ENCODE results near the gene DCUN1D1.

DCUN1D1 gene

DNA sequence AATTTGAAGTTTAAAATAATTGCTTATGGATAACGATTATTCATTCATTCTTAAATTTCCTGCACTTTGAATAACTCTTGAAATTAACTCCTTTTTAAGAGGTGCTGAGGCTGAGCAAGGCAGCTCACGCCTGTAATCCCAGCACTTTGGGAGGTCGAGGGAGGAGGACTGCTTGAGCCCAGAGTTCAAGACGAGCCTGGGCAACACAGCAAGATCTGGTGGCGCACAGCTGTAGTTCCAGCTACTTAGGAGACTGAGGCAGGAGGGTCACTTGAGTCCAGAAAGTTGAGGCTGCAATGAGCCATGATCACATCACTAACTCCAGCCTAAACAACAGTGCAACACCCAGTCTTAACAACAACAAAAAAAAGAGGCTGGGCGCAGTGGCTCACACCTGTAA lies 8.0 kb downstream of the DCUN1D1 start:
- Histone ChIP-seq H3K4me1 (ENCODE audit: control insufficient read depth, insufficient read depth, low read length) (peaks cover 22% of the 10 kb centered on the region), H3K4me3 (ENCODE audit: low read depth, low read length) (no peak overlapping the region), H3K27ac (ENCODE audit: low read depth, low read length) (no peak overlapping the region), H3K9me3 (ENCODE audit: control insufficient read depth, insufficient read depth, low read depth, low read length) (no peaks in the 10 kb centered on the region), H3K36me3 (ENCODE audit: control insufficient read depth, insufficient read depth, low read length) (no peaks in the 10 kb centered on the region), H3K9ac (ENCODE audit: low read length) (no peak overlapping the region), H3K27me3 (ENCODE audit: control insufficient read depth, insufficient read depth, low read length) (no peaks in the 10 kb centered on the region)

DNA sequence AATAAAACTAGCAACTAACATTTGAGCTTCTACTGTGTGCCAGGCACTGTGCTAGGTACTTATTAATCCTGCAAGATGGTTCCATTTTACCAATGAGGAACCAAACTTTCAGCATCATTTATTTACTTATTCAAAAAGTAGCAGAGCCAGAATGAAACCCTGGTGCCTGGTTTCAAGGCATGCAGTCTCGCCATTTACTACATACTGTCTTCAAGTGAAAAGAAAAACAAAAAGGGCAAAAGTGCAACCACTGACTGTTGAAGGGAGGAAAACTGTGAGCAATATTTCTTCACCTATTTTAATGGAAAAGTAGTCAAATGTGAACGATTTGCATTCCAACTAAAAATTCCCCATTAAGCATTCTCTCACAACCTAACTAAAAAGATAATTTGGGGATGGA lies 8.7 kb downstream of the DCUN1D1 start:
- no peak overlapping the region for H3K4me3 ChIP-seq (ENCODE audit: low read depth, low read length)
- peaks cover 22% of the 10 kb centered on the region for H3K4me1 ChIP-seq (ENCODE audit: control insufficient read depth, insufficient read depth, low read length)
- no peak overlapping the region for H3K9ac ChIP-seq (ENCODE audit: low read length)
- no peaks in the 10 kb centered on the region for H3K36me3 ChIP-seq (ENCODE audit: control insufficient read depth, insufficient read depth, low read length)
- no peaks in the 10 kb centered on the region for H3K9me3 ChIP-seq (ENCODE audit: control insufficient read depth, insufficient read depth, low read depth, low read length)
- no peak overlapping the region for H3K27ac ChIP-seq (ENCODE audit: low read depth, low read length)
- H3K27me3 ChIP-seq (ENCODE audit: control insufficient read depth, insufficient read depth, low read length) = no peaks in the 10 kb centered on the region

DNA sequence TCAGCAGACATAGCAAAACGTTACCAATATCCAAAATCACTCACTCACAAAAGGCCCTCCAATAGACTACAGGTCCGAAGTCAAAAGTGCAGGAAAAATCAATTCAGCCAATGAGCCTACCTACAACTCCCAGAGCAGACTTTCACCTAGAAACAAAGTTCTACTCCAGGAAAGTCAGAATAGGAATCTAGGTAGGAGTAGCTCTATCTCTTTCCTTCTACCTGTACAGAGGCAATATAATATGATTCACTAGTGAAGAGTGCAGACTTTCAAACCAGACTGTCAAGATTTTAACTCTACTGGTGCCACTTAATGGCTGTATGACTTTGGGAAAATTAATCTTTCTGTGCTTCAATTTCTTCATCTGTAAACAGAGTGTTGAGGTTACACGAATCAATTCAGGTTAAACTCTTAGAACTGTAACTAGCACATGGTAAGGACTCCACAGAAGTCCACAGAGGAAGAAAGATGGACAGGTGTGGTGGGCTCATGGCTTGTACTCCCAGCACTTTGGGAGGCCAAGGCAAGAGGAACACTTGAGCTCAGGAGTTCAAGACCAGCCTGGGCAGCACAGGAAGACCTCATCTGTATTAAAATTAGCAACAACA lies 9.4 kb downstream of the DCUN1D1 start:
- no peaks in the 10 kb centered on the region for H3K9me3 ChIP-seq (ENCODE audit: control insufficient read depth, insufficient read depth, low read depth, low read length)
- H3K27me3 ChIP-seq (ENCODE audit: control insufficient read depth, insufficient read depth, low read length) = no peaks in the 10 kb centered on the region
- no peak overlapping the region for H3K27ac ChIP-seq (ENCODE audit: low read depth, low read length)
- peaks cover 22% of the 10 kb centered on the region for H3K4me1 ChIP-seq (ENCODE audit: control insufficient read depth, insufficient read depth, low read length)
- H3K36me3 ChIP-seq (ENCODE audit: control insufficient read depth, insufficient read depth, low read length) = no peaks in the 10 kb centered on the region
- no peak overlapping the region for H3K4me3 ChIP-seq (ENCODE audit: low read depth, low read length)
- no peak overlapping the region for H3K9ac ChIP-seq (ENCODE audit: low read length)

DNA sequence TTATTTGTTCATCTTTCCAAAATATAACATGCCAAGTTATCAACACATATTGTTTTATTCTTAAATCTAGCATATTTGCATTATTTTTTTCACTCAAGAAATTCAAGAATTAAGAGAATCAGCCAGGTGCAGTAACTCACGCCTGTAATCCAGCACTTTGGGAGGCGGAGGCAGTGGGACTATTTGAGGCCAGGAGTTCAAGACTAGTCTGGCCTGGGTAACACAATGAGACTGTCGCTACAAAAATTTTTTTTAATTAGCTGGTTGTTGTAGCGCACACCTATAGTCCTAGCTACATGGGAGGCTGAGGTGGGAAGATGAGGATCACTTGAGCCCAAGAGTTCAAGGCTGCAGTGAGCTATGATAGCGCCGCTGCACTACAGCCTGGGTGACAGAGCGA lies 10.5 kb downstream of the DCUN1D1 start:
- H3K9me3 ChIP-seq (ENCODE audit: control insufficient read depth, insufficient read depth, low read depth, low read length) = no peaks in the 10 kb centered on the region
- H3K9ac ChIP-seq (ENCODE audit: low read length) = no peak overlapping the region
- no peaks in the 10 kb centered on the region for H3K27me3 ChIP-seq (ENCODE audit: control insufficient read depth, insufficient read depth, low read length)
- H3K4me3 ChIP-seq (ENCODE audit: low read depth, low read length) = no peak overlapping the region
- no peak overlapping the region for H3K27ac ChIP-seq (ENCODE audit: low read depth, low read length)
- peaks cover 19% of the 10 kb centered on the region for H3K4me1 ChIP-seq (ENCODE audit: control insufficient read depth, insufficient read depth, low read length)
- no peaks in the 10 kb centered on the region for H3K36me3 ChIP-seq (ENCODE audit: control insufficient read depth, insufficient read depth, low read length)

DNA sequence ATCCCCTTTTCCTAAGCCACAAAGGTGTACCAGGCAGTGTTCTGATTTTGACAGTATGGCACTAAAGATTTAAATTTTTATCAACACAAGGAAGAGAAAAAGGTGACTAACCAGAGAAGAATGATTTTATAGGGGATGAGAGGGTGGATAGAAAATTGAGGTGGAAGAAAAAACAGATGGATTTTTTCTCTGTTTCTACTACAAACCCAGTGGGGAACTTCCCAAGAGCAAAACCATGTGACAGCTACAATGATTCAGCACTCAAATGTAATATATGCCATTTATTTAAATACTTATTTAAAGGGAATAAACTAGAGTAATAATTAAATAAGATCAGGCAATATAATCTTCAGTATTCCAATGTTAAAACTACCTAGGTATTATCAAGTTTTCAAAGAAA lies 11.1 kb downstream of the DCUN1D1 start:
- no peaks in the 10 kb centered on the region for H3K36me3 ChIP-seq (ENCODE audit: control insufficient read depth, insufficient read depth, low read length)
- H3K4me3 ChIP-seq (ENCODE audit: low read depth, low read length) = no peak overlapping the region
- H3K9ac ChIP-seq (ENCODE audit: low read length) = no peak overlapping the region
- H3K27ac ChIP-seq (ENCODE audit: low read depth, low read length) = no peak overlapping the region
- no peaks in the 10 kb centered on the region for H3K27me3 ChIP-seq (ENCODE audit: control insufficient read depth, insufficient read depth, low read length)
- peaks cover 19% of the 10 kb centered on the region for H3K4me1 ChIP-seq (ENCODE audit: control insufficient read depth, insufficient read depth, low read length)
- H3K9me3 ChIP-seq (ENCODE audit: control insufficient read depth, insufficient read depth, low read depth, low read length) = no peaks in the 10 kb centered on the region

DNA sequence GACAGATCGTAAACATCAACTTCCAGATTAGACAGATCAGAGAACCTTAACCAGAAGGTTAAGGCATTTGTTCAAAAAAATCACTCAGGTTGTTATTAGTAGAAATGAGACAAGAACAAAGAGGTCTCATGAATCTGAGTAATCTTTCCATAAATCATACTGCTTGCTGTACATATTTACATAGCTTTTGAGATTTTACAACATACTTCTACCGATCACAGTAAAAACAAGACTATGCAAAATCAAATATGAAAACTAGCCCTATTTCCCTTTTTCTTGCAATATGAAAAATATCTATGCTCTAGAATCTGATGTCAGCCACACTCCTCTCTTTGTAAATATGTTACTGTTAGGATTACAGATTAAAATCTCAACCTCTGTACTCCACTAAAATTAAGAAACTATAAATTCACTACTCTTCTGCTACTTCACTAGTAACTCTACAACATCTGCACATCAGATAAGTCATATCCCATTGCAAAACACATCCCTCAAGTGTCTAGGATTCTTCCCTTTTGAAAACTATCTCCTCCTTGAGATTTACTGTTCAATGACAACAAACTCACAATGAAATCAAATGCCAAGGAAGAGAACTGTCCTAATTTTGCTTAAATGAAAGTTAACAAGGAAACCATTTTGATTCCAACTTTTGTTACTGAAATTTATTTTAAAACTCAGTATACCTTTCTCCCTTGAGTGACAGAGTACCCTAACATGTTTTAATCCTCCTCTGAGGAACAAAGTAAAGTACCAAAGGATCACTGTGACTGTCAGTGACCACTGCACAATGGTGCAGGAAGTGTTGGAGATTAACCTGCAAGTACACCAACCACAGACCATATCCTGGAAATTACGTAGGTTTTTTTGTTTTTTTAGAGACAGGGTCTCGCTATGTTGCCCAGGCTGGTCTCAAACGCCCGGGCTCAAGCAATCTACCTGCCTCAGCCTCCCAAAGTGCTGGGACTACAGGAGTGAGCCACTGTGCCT lies 12.8 kb downstream of the DCUN1D1 start:
- Histone ChIP-seq H3K36me3 (ENCODE audit: control insufficient read depth, insufficient read depth, low read length) (peaks cover 12% of the 10 kb centered on the region), H3K9me3 (ENCODE audit: control insufficient read depth, insufficient read depth, low read depth, low read length) (no peaks in the 10 kb centered on the region), H3K4me3 (ENCODE audit: low read depth, low read length) (no peak overlapping the region), H3K9ac (ENCODE audit: low read length) (no peak overlapping the region), H3K27ac (ENCODE audit: low read depth, low read length) (no peak overlapping the region), H3K27me3 (ENCODE audit: control insufficient read depth, insufficient read depth, low read length) (no peaks in the 10 kb centered on the region), H3K4me1 (ENCODE audit: control insufficient read depth, insufficient read depth, low read length) (peaks cover 19% of the 10 kb centered on the region)

DNA sequence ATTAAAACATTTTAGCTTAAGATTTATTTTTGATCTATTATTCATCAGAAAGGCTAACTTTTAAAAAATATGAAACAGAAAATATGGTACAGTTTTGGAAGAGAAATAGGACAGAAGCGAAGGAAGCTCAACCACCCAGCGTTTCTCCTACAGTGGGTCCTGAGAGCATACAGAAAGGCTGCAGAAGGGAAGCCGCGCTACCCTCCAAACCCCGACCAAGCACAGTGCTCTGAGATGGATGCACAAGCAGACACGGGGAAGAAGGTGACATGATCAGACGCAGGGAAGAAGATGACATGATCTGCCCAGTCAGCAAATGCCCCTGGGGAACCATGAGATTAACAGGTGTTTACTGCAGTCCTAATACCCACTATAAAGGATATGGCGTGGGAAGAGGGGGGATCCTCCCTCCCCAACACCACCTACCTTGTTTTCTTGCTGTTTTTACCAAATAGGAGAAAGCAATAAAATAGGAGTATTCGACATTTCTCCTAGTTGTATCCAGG lies 14.4 kb downstream of the DCUN1D1 start:
- peaks cover 12% of the 10 kb centered on the region for H3K4me1 ChIP-seq (ENCODE audit: control insufficient read depth, insufficient read depth, low read length)
- H3K9ac ChIP-seq (ENCODE audit: low read length) = no peak overlapping the region
- H3K27ac ChIP-seq (ENCODE audit: low read depth, low read length) = no peak overlapping the region
- no peaks in the 10 kb centered on the region for H3K27me3 ChIP-seq (ENCODE audit: control insufficient read depth, insufficient read depth, low read length)
- no peaks in the 10 kb centered on the region for H3K9me3 ChIP-seq (ENCODE audit: control insufficient read depth, insufficient read depth, low read depth, low read length)
- no peak overlapping the region for H3K4me3 ChIP-seq (ENCODE audit: low read depth, low read length)
- H3K36me3 ChIP-seq (ENCODE audit: control insufficient read depth, insufficient read depth, low read length) = peaks cover 17% of the 10 kb centered on the region

DNA sequence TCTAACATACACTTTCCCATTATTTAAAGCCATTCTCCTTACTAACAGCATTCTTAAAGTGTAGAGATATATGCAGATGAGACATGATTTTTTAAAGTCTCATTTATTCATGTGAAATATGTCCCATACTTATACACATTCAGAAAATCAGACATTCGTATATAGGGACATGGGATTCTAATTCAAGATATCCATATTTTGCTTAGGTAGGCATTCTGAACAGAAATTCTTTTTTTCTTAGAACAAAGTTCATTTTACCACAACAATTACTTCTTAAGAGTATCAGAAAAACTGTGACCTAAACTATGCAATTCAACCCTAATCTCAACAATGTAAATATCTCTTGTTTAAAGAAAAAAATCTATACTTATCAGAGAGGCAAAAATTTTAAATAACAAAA lies 16.2 kb downstream of the DCUN1D1 start:
- no peaks in the 10 kb centered on the region for H3K9me3 ChIP-seq (ENCODE audit: control insufficient read depth, insufficient read depth, low read depth, low read length)
- peaks cover 23% of the 10 kb centered on the region for H3K36me3 ChIP-seq (ENCODE audit: control insufficient read depth, insufficient read depth, low read length)
- H3K4me1 ChIP-seq (ENCODE audit: control insufficient read depth, insufficient read depth, low read length) = peaks cover 15% of the 10 kb centered on the region
- H3K9ac ChIP-seq (ENCODE audit: low read length) = no peak overlapping the region
- H3K4me3 ChIP-seq (ENCODE audit: low read depth, low read length) = no peak overlapping the region
- no peaks in the 10 kb centered on the region for H3K27me3 ChIP-seq (ENCODE audit: control insufficient read depth, insufficient read depth, low read length)
- H3K27ac ChIP-seq (ENCODE audit: low read depth, low read length) = no peak overlapping the region

DNA sequence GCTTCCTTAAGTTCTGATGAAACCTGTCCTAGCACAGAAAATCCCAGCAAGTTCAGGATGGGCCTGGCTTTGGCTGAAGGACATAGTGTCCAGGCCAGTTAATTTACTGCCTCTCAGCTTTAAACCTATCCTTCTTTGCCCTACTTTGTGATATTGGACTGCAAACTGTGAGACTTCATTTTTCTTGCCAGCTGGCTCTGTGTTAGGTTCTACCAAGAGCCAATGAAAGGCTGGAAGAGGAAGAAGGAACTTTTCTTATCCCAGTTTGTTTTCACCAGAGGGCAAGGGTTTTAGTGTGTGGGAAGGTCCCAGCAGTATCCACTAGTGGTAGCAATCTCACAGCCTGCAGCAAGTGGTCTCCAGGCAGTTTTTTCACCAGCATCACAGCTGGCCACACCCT lies 18.2 kb downstream of the DCUN1D1 start:
- Histone ChIP-seq H3K27ac (ENCODE audit: low read depth, low read length) (no peak overlapping the region), H3K4me3 (ENCODE audit: low read depth, low read length) (no peak overlapping the region), H3K27me3 (ENCODE audit: control insufficient read depth, insufficient read depth, low read length) (no peaks in the 10 kb centered on the region), H3K9me3 (ENCODE audit: control insufficient read depth, insufficient read depth, low read depth, low read length) (no peaks in the 10 kb centered on the region), H3K36me3 (ENCODE audit: control insufficient read depth, insufficient read depth, low read length) (peaks cover 31% of the 10 kb centered on the region), H3K4me1 (ENCODE audit: control insufficient read depth, insufficient read depth, low read length) (peaks cover 12% of the 10 kb centered on the region), H3K9ac (ENCODE audit: low read length) (no peak overlapping the region)

DNA sequence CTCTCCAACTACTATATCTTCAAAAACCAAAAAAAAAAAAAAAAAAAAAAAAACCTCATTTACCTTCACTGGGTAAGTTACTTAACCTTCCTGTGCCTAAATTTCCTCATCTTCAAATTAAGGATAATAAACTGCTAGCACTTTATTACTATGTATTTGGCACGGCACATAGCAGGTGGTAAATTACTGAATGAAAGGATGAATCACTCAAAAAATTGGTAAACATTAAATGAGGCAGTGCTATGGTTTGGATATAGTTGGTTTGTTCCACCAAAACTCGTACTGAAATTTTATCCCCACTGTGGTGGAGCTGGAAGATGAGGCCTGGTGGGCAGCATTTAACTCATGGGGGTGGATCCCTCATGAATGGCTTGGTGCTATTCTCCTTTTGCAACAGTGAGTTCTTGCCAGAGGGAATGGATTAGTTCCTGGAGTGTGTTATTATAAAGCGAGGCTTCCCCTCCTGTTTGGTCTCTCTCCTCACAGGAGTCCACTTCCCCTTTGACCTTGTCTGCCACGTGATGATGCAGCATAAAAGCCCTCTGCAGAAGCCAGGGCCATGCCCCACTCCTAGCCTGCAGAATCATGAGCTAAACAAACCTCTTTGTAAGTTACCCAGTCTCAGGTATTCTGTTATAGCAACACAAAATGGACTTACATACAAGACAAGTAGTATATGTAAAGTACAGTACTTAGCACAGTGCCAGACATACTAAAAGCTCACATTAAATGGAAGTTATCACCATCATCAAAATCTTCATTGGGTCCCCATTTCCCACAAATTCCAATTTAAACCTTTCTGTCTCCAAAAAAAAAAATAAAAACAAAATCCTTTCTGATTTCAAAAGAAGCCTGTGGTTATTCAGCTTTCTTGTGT lies 20.6 kb downstream of the DCUN1D1 start:
- no peaks in the 10 kb centered on the region for H3K27me3 ChIP-seq (ENCODE audit: control insufficient read depth, insufficient read depth, low read length)
- peaks cover 43% of the 10 kb centered on the region for H3K36me3 ChIP-seq (ENCODE audit: control insufficient read depth, insufficient read depth, low read length)
- H3K9ac ChIP-seq (ENCODE audit: low read length) = no peak overlapping the region

More for the DNA sequence above, 20.6 kb downstream of the DCUN1D1 start:
- H3K27ac ChIP-seq (ENCODE audit: low read depth, low read length) = 0 out of 2 replicates have a peak overlapping the region, but pooled peaks have one; percentile 19
- no peak overlapping the region for H3K4me3 ChIP-seq (ENCODE audit: low read depth, low read length)
- no peaks in the 10 kb centered on the region for H3K9me3 ChIP-seq (ENCODE audit: control insufficient read depth, insufficient read depth, low read depth, low read length)
- peaks cover 12% of the 10 kb centered on the region for H3K4me1 ChIP-seq (ENCODE audit: control insufficient read depth, insufficient read depth, low read length)
